Caki2 (cell line): ENCODE measurements around the gene SLC39A7. TPM values are rescaled to one million over a fixed set of nuclear protein-coding genes. Genes with fewer than 3 reads are reported as not detected.

ENCODE experiments used
- DNase-seq: peaks from one replicate; pipeline ENCODE4 v3.0.0-alpha.2; 2015; ENCODE audit warnings: low read depth
- in situ Hi-C: cut with HindIII; loops from 2 replicates; pipeline ENCODE4 v1.10.0; 2016; ENCODE audit warnings: low sequenced_read_pairs, low pct_unique_long_range_greater_than_20kb, mixed read lengths
- total RNA-seq: library from RNA; depleted of rRNA; stranded (reverse); fragments of >200 nt; shearing (Covaris generic); gene quantifications from 2 replicates; pipeline ENCODE4 v1.2.3, GENCODE V29; 2014; ENCODE audit warnings: low replicate concordance

SLC39A7 gene
- total RNA-seq, 1 experiment from 2014 or later: 232 TPM

DNA sequence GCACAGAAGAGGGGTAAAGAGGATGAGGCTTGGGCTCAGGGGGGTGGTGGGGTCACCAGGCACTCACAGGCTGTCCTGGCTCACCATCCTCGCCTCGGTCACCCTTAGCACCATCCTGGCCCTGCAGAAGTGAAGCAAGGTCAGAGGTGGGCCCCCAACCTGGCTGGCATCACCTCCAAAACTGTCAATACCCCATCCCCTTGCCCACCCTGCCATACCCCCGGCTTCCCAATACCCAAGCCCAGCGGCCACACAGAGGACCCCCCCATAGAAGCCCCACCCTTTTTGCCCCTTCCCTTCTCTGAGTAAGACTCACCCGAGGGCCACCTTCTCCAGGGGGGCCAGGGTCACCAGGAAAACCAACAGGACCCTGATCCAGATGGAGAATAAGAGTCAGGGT is 32.0 kb upstream of the SLC39A7 start:
- in situ Hi-C loops: no loop called here
- DNase-seq: no peak

DNA sequence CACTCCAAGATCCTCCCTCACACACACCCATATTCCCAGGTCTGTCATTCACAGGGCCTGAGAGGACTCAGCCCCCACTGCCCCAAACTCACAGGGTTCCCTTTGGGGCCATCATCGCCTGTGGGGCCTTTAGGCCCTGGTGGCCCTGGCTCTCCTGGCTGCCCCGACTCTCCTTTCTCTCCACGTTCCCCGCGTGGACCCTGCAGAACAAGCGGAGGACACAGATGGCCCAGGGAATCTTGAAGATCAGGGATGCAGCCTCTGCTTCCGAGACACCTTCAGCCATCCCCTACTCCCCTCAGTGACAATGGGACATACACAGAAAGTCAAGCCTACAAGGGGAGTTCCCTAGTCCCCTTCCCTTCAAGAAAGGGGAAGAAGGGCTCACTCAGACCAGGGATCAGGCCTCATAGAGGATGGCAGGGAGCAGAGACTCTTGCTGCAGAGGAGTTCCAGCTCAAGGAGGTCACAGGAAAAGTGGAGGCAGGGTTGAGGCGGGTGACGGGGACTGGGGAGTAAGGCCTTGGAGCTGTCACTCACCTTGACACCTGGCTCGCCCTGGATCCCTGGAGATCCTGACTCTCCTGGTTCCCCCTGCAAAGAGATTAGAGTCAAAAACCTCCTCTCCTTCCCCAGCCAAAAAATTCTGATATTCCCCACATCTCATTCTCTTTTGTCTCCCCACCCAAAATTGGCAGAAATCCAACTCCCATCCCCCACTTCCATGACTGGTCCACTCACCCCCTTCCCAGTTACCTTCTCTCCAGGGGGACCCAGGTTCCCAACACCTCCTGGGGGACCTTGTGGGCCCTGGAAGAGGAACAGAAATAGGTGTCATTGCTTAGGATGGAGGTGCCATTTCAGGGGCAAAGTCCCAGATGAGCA is 31.1 kb upstream of the SLC39A7 start:
- no peak for DNase-seq
- in situ Hi-C loops: no loop called here

DNA sequence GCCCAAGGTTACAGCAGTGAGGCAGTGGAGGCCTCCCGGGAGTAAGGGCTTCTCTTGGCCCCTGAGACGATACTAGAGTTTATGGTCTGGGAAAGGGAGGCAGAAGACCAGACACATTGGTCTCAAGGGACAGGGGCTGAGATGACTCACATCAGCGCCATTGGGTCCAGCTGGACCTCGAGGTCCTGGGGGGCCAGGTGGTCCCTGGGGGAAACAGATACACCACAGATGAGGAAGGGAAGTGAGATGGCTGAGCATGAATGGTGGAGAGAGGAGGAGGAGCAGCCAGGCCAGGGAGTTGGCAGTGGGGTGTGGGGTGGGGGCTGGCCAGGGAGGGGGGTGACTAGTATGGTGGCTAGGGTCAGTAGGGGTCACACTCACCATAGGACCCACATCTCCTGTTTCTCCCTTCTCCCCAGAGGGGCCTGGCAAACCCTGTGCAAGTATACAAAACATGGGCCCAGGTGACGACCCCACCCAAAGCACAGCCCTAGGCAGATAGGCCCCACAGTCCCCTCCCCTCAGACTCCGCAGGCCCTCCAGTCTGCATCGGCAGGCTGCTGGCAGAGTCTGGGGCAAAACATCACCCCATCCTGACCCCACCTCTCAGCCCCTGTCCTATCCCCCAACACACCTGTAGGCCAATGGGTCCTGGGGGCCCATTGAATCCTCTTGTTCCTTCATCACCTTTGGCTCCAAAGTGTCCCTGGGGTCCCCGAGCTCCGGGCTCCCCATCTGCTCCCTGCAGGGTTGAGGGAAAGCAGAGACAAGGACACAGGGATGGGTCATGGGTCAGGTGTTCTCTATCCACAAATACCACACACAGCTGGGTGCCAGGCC is 30.3 kb upstream of the SLC39A7 start:
- in situ Hi-C loops: no loop called here
- DNase-seq: no peak

GRCh38 chr6:33171016-33171879 is 29.4 kb upstream of the SLC39A7 start:
- in situ Hi-C loops: no loop called here

DNA sequence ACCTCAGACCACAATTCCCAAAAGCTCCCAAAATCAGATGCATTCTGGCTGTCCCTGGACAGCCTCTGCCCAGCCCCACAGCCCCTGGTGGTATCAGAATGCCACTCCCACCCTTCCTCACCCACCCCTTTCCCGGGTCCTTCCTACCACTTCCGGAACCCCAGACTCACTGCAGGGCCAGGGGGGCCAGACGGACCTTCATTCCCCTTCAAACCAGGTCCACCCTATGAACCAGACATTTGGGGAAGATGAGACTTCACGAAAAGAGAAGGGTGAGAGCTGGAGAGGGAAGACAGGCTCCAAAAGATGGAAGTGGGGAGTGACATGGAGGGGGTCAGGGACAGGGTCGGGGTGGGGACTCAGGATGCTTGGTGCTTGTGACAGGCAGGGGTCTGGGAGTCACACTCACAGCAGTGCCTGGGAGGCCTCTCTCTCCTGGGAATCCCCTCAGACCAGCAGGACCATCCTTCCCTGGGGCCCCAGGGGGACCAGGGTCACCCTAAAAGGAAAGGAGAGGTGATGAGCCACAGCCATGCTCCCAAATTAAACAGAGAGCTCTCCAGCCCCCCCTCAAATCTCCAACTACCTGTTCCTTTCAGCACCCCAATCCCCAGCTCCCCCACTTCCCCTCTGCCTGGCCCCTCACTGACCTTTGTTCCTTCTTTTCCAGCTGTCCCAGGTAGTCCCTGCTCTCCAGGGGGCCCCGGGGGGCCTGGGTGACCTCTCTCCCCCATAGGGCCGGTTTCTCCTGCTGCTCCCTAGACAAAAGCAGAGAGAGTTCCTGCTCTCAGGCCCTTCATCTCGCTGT is 28.6 kb upstream of the SLC39A7 start:
- in situ Hi-C loops: no loop called here
- no peak for DNase-seq

More at GRCh38 chr6:33171016-33171879, 29.4 kb upstream of the SLC39A7 start:
- no peak for DNase-seq

DNA sequence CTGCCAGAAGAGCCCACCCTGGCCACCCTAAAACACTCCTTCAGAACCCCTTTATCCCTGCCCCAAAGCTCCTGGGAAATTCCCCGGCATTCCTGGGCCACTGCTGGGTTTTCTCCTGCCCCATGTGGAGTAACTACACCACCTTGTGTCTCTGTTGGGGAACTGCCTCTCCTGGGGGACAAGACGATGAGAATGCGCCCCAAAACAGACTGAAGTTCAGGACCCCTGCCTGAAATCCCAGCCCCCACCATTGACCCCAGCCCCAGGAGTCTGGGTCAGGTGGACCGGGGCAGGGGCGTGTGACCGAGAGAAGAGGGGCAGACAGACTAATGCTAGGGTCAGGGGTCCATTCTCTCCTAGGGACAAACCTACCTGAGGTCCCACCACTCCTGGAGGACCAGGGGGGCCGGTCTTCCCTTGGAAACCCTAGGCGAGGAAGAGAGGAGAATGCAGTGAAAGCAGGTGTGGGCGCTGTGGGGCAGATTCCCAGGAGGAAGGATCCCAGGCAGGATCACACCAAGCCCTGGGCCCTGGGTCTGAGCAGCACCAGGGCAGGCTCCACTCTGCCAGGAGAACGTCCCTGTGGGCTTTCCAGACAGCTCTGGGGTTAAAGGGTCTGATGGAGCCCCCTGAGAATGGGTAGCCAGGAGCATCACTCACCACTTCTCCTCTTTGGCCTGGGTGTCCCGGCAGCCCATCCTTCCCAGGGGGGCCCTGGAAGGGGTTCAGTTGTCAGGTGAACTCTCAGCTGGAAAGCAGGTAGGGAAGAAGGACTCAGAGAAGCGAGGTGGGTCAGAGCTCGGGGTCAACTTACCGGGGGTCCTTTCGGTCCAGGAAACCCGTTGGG is 27.8 kb upstream of the SLC39A7 start:
- DNase-seq: no peak
- in situ Hi-C loops: no loop called here

- in situ Hi-C loops: no loop called here
These were observed 27.0 kb upstream of the SLC39A7 start for GRCh38 chr6:33173535-33174180.

GRCh38 chr6:33174784-33175183 is 25.9 kb upstream of the SLC39A7 start:
- in situ Hi-C loops: no loop called here
- no peak for DNase-seq

More at GRCh38 chr6:33173535-33174180, 27.0 kb upstream of the SLC39A7 start:
- no peak for DNase-seq

DNA sequence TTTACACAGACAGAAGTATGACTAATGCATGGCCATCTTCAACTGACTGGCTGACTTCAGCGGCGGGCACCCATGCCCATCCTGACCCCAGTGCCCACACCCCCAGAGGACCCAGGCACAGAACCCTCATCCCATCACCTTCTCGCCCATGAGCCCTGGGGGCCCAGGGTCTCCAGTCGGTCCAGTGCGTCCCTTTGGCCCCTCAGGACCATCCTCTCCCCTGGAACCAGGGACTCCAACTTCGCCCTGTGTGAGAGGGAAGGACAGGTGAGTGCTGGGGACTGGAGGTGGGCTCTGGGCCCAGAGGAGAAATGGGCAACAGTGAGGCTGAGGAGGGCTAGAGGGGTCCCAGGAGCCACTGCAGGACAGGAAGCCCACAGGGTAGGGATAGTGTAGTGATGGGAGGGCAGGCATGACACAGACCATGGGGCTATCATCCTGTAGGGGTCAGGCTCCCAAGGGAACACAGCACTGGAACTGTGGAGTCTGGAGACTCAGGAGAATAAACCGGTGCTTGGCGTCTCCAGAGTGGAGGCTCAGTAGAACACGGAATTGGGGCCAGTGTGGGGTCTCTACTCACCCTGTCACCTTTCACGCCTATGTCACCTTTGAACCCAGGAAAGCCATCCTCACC is 25.1 kb upstream of the SLC39A7 start:
- DNase-seq: no peak
- in situ Hi-C loops: no loop called here

GRCh38 chr6:33176906-33177305 is 23.8 kb upstream of the SLC39A7 start:
- in situ Hi-C loops: no loop called here

DNA sequence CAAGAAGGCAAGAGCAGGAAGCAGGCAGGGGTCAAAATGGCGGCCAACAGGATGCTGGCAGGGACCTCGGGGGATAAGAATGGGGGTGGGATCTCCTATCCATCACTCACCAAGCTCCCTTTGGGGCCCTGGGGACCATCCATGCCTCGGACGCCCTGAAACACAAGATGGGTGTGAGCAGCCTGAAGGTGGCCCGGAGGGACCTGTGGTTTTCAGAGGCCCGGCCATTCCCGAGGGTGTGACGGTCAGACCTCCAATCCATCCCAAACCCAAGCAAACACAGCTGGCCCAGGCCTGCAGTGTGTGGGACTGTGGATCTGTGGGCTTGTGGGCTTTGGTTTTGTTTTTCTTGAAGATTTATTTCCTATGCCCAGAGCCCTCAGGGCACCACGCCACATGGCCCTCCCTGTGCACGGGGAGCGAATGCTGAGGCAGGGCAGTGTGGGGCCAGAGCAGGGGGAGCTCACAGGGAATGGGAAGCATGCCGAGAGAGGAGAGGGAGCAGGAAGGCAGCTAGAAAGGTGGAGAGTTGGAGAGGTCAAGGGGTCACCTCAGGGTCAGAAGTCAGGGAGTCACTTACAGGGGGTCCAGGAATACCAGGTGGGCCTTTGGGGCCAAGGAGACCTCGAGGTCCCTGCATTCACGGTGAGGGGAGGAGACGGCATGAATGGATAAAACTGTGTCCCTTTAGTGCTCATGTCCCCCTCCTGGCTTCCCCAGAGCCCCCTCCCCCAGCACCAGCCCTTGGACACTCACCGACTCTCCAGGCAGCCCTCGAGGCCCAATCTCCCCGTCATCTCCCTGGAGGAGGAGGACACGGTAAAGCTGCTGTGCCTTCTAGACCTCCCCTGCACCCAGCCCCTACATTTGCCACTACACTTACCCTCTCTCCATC is 22.9 kb upstream of the SLC39A7 start:
- no peak for DNase-seq
- in situ Hi-C loops: no loop called here

More at GRCh38 chr6:33176906-33177305, 23.8 kb upstream of the SLC39A7 start:
- DNase-seq: no peak

DNA sequence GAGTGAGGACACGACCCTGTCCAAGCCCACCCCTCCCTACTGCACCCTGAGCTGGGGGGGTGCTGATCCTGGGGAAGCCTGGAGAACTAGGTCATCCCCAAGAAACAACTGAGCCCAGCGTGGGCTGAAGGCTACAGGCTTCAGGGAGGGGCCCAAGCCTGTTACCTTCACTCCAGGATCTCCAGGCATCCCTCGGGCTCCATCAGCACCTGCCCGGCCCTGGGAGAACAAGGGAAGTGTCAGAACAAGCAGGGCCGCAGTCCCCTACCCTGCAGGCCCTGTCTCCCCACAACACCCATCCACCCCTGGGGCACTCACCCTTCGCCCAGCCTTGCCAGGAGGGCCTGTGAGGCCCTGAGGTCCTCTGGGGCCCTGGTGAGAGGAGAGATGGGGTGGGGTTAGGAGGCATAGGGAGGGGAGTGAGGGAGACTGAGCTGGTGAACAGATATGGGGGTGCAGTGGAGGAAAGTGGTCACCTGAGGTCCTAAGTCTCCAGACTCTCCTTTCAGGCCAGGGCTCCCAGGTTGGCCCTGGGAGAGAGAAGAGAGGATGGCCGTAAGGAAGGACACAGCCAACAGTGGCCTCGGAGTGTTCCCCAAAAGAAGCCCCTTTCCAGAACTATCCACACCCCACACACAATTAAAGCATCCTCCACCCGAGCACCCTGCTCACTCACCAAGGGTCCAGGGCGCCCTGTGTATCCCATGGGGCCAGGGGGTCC is 21.8 kb upstream of the SLC39A7 start:
- in situ Hi-C loops: no loop called here
- DNase-seq: no peak

- no peak for DNase-seq
- in situ Hi-C loops: no loop called here
These were observed 19.5 kb upstream of the SLC39A7 start for GRCh38 chr6:33181141-33181540.

GRCh38 chr6:33183071-33183683 is 17.5 kb upstream of the SLC39A7 start:
- in situ Hi-C loops: no loop called here
- DNase-seq: no peak
